ENCODE measurements around the gene NRXN2. TPM values are rescaled to one million over a fixed set of nuclear protein-coding genes. Genes with fewer than 3 reads are reported as not detected.
A peak's percentile ranks its signal among the peaks of the same experiment; 100 is the strongest.

Gene NRXN2
- total RNA-seq, 2 experiments from 2014 or later, result 0.08 TPM; not detected in 1

DNA sequence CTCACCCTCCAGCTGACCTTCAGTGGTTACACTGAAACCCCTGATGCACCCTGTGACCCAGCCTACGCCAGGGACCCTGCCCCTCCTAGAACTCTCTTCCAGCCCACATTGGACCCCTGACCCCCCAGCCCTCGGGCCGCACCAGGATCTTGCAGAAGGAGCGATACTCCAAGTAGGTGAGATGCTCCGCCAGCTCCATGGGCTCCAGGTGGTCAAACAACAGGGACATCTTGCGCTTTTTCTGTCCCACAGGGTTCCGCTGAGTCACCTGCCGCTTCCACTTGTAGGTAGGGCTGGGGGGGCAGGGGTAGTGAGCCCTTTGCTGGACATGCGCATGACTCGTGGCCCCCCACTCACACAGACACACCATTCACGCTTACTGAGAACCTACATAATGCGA lies 16.9 kb upstream of the NRXN2 start:
- POLR2A ChIA-PET, result interaction anchor here (10.4 to 15.7 kb wide), 2 partner anchors 23 to 35 kb away, joined by 197 to 435 read pairs; partner anchors contain the start of genes PYGM and SF1

DNA sequence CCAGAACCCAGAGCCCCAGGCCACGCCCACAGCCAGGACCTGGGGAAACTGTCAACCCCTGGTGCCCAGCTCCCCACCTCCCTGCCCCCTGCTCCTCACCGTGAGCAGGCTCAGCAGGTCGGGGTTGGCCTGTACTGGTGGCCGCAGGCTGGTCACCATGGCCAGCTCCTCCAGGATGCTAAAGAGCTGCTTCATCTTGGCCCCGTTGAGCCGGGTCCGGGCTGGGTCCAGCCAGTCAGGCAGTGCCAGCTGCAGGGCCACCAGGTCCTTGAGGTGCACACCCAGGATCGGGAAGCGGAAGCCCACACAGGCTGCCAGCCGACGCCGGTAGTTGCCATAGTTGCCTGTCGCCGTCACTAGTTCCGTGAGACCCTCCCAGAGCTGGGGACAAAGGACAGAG lies 13.7 kb upstream of the NRXN2 start:
- Mint-ChIP-seq H3K36me3 (ENCODE audit: low read depth) (peaks cover 66% of the 10 kb centered on the region), H3K9me3 (no peaks in the 10 kb centered on the region), H3K4me1 (peaks cover 26% of the 10 kb centered on the region), H3K27ac (no peak overlapping the region), H3K4me3 (no peak overlapping the region), H3K27me3 (no peaks in the 10 kb centered on the region)
- POLR2A ChIA-PET, result interaction anchor here (0.8 to 1.0 kb wide), 2 partner anchors 7 to 33 kb away, joined by 3 to 4 read pairs; partner anchors contain the start of gene RASGRP2
- CTCF ChIA-PET, result no interaction called here
- DNase-seq, result no peak

More for the DNA sequence above, 16.9 kb upstream of the NRXN2 start:
- CTCF ChIA-PET, result interaction anchor here (9.8 kb wide), 1 partner anchor 21 kb away, joined by 132 read pairs; the partner anchor contains the start of gene PYGM
- no peak overlapping the region for H3K27ac Mint-ChIP-seq
- peaks cover 57% of the 10 kb centered on the region for H3K36me3 Mint-ChIP-seq (ENCODE audit: low read depth)
- H3K4me3 Mint-ChIP-seq, result no peak overlapping the region
- no peaks in the 10 kb centered on the region for H3K9me3 Mint-ChIP-seq
- peaks cover 31% of the 10 kb centered on the region for H3K4me1 Mint-ChIP-seq
- no peak for DNase-seq
- no peaks in the 10 kb centered on the region for H3K27me3 Mint-ChIP-seq

DNA sequence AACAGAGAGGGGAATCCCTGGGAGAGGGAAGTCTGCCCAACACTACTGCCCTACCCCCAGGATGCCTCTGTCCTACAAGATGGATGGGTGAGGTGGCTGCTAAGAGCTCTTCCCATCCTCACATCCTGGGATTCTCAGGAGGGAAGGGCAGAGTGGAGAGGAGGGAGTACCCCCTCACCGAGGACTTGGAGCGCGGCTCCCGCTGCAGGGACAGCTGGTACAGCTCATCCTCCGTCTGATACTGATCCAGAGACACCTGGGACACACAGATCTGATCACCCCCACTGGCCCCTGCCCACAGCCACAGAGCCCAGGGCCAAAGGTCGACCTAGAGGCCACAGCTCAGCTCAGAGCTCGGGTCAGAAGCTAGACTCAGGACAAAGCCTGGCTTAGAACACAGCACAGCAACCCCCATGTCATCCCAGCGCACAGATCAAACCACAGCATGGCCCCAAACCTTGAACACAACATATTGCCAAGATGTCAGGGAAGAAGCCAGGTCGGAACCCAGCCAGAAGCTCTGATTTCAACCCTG lies 12.8 kb upstream of the NRXN2 start:
- no peak overlapping the region for H3K27ac Mint-ChIP-seq
- POLR2A ChIA-PET, result interaction anchor here (0.8 to 1.2 kb wide), 3 partner anchors 8 to 34 kb away, joined by 3 to 4 read pairs (median 4); partner anchors contain the start of gene RASGRP2

DNA sequence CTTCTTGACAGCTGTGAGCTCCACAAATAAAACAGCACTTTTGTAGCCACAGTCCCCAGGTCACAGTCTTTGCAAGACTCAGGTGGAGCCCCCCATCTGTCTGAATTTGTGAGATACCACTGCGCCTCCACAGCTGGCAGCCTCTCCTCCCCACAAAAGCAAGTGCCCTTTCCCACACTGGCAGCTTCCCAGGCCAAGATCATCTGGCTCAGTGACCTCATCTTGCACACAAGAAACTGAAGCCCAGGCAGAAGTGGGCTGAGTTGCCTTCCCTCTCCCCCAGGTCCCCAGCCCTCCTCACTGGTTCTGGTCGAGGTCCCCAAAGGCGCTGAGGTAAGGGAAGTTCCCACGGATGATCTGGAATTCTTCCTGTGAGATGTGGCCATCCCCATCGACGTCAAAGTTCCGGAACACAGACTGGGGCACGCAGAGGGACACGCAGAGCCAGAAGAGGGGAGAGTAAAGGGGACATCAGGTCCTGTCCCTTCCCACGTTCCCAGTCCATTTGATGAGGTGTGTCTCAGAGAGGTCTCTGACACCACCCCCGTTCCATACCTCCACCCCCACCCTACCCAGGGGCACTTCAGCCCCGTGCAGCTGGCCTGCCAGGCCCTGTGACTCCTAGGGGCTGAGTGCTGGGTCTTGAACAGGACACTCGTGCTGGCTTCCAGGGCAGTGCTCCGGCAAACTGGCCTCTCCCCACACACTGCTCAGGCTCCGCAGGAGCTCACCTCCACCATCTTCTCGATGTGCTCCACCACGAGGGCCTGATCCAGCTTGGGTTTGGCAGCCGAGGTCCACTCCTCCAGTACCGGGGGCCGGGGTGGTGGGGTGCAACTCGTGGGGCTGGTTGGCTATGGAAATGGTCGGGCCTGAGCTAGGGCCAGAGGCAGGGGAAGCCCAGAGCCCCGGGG lies 12.1 kb upstream of the NRXN2 start:
- ChIA-PET CTCF (interaction anchor here (0.5 to 1.2 kb wide), 3 partner anchors 7 to 46 kb away, joined by 3 to 5 read pairs (median 4); no protein-coding TSS in a partner anchor), POLR2A (interaction anchor here (0.9 to 1.2 kb wide), 2 partner anchors 11 to 40 kb away, joined by 3 to 4 read pairs; no protein-coding TSS in a partner anchor)
- no peaks in the 10 kb centered on the region for H3K27me3 Mint-ChIP-seq
- peaks cover 11% of the 10 kb centered on the region for H3K4me1 Mint-ChIP-seq
- H3K36me3 Mint-ChIP-seq (ENCODE audit: low read depth), result peaks cover 67% of the 10 kb centered on the region
- no peak overlapping the region for H3K4me3 Mint-ChIP-seq
- H3K9me3 Mint-ChIP-seq, result no peaks in the 10 kb centered on the region
- no peak overlapping the region for H3K27ac Mint-ChIP-seq
- DNase-seq, result no peak

More for the DNA sequence above, 12.8 kb upstream of the NRXN2 start:
- H3K4me3 Mint-ChIP-seq, result no peak overlapping the region
- H3K4me1 Mint-ChIP-seq, result peaks cover 17% of the 10 kb centered on the region
- DNase-seq, result no peak
- no peaks in the 10 kb centered on the region for H3K9me3 Mint-ChIP-seq
- H3K27me3 Mint-ChIP-seq, result no peaks in the 10 kb centered on the region
- CTCF ChIA-PET, result interaction anchor here (1.2 kb wide), 1 partner anchor 47 kb away, joined by 5 read pairs; no protein-coding TSS in a partner anchor
- peaks cover 67% of the 10 kb centered on the region for H3K36me3 Mint-ChIP-seq (ENCODE audit: low read depth)

DNA sequence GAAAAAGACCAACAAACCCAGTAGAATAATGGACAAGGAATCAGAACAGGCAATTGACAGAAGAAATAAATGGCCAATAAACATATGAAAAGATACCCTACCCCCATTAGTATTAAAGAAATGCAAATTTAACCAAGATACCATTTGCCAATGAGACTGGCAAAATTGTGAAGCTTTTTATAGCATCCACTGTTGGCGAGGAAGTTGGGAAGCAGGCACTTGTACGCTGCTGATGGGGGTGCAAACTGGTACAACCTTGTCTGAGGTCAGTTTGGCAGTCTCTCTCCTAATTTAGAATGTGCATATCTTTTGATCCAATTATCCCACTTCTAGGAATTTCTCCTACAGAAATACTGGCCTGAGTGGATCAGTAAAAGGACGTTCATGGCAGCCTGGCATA lies 8.6 kb upstream of the NRXN2 start:
- no peaks in the 10 kb centered on the region for H3K9me3 Mint-ChIP-seq
- POLR2A ChIA-PET, result no interaction called here
- DNase-seq, result no peak
- H3K36me3 Mint-ChIP-seq (ENCODE audit: low read depth), result peaks cover 68% of the 10 kb centered on the region
- no peak overlapping the region for H3K4me3 Mint-ChIP-seq
- no peak overlapping the region for H3K27ac Mint-ChIP-seq
- H3K4me1 Mint-ChIP-seq, result peaks cover 11% of the 10 kb centered on the region
- CTCF ChIA-PET, result no interaction called here
- H3K27me3 Mint-ChIP-seq, result no peaks in the 10 kb centered on the region

DNA sequence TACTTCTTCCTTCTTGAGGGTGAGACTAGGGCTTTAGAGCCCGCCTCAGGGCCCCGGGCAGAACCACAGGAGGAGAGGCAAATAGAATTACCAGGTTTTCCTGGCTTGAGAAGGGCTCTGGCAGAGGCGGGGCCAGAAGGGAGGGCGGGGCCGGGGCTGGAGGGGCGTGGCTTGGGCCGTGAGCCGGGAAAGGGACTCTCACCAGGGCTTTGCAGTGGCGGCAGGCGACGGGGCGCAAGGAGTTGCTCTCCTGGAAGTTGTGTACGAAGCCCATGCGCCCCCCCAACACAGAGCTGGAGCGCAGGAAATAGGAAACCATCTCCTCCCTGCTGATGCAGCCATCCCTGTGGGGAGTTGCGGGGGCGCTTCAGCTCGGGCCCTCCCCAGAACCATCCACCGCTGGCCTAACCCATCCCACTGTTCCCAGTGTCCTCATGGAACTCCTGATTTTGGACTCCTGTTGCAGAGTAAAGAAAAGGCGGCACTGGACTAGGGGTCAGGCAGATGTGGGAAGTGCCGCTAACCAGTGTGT lies 6.9 kb upstream of the NRXN2 start:
- Mint-ChIP-seq H3K27ac (no peak overlapping the region), H3K27me3 (no peaks in the 10 kb centered on the region), H3K4me3 (no peak overlapping the region), H3K9me3 (no peaks in the 10 kb centered on the region), H3K36me3 (ENCODE audit: low read depth) (peaks cover 57% of the 10 kb centered on the region), H3K4me1 (peaks cover 11% of the 10 kb centered on the region)
- ChIA-PET CTCF (no interaction called here), POLR2A (no interaction called here)
- no peak for DNase-seq

DNA sequence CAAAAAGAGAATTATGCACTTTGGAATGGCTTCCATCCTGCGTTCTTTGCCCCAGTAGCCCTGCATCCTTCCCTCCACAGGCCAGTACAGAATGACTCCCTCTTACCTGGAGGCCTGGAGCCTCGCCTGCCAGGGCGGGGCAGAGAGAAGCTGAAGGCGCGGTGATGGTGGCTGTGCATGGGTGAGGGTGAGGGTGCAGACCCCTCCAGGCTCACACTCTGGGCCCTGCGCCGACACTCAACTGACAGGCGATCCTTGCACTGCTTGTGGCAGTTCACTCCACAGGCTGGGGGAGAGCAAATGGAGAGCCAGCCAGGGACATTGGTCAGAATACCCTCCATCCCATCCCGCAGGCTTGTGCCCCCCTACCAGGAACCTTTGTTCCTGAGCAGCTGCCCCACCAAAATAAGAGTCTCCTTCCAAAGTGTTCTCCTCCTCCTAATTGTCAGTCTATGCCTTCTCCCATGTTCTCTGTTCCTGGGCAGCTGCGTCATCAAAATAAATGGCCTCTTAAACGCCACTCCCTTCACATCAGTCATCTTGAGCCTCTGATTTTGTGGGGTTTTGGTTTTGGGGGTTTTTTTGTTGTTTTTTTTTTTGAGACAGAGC lies 5.9 kb upstream of the NRXN2 start:
- no peaks in the 10 kb centered on the region for H3K9me3 Mint-ChIP-seq
- no peak overlapping the region for H3K27ac Mint-ChIP-seq
- ChIA-PET POLR2A (no interaction called here), CTCF (no interaction called here)
- DNase-seq, result no peak
- no peak overlapping the region for H3K4me3 Mint-ChIP-seq
- peaks cover 11% of the 10 kb centered on the region for H3K4me1 Mint-ChIP-seq
- peaks cover 50% of the 10 kb centered on the region for H3K36me3 Mint-ChIP-seq (ENCODE audit: low read depth)
- H3K27me3 Mint-ChIP-seq, result no peaks in the 10 kb centered on the region

DNA sequence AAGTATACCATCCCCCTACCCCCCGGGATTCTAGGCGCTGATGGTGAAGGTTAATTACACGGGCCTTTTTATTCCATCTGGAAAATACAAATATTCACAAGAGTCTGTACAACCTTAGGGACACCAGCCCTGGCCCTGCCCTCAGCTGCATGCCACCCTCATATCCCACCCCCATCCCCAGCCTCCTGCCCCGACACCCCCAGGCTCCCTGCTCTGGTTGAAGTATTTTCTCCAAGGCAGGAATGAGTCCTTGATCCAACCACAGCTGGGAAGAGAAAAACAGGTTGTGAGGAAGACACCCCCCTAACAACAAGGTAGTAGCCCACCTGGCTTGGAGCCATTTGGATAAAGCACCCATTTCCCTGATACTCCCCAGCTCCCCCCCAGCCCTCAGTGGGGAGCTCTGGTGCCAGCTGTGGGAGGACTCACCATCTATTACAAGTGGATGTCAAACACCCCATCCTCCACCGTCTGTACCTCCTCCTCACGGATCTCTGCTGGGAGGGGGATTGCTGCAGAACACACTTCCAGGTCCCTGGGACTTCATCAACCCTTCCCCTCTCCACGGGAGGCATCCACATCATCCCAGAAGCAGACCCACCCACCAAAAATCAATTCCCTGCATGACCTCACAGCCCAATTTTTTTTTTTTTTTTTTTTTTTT lies 4.0 kb upstream of the NRXN2 start:
- Mint-ChIP-seq H3K4me1 (peaks cover 10% of the 10 kb centered on the region), H3K36me3 (ENCODE audit: low read depth) (peaks cover 43% of the 10 kb centered on the region), H3K27ac (no peak overlapping the region), H3K27me3 (peaks cover 5% of the 10 kb centered on the region), H3K4me3 (no peak overlapping the region), H3K9me3 (no peaks in the 10 kb centered on the region)
- DNase-seq, result no peak
- ChIA-PET CTCF (no interaction called here), POLR2A (interaction anchor here (1.1 kb wide), 2 partner anchors 18 to 36 kb away, joined by 3 read pairs; no protein-coding TSS in a partner anchor)

DNA sequence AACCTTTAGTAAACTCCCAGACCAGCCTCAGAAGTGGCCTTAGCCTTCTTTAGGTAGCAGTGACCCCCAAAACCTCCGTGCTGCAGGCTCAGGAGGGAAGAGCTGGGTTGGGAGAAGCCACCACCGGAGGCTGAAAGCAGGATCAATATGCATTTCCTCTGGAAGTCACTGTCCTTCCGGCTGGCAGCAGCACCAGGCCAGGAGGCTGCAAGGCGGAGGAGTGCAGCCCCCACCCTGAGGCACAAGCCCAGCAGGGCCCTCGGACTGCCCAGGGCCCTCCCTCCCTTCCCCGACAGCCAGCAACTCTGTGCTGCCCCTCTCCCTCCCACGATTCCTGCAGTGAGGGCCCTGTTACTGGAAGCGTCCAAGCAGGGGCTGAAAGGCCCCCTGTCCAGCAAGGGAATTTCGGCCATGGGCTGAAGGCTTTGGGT lies 3.2 kb upstream of the NRXN2 start:
- DNase-seq, result no peak
- Mint-ChIP-seq H3K9me3 (no peaks in the 10 kb centered on the region), H3K4me1 (peaks cover 10% of the 10 kb centered on the region), H3K36me3 (ENCODE audit: low read depth) (peaks cover 35% of the 10 kb centered on the region), H3K4me3 (no peak overlapping the region), H3K27ac (no peak overlapping the region), H3K27me3 (peaks cover 13% of the 10 kb centered on the region)
- POLR2A ChIA-PET, result interaction anchor here (1.1 kb wide), 2 partner anchors 19 to 37 kb away, joined by 3 read pairs; no protein-coding TSS in a partner anchor
- CTCF ChIA-PET, result no interaction called here

DNA sequence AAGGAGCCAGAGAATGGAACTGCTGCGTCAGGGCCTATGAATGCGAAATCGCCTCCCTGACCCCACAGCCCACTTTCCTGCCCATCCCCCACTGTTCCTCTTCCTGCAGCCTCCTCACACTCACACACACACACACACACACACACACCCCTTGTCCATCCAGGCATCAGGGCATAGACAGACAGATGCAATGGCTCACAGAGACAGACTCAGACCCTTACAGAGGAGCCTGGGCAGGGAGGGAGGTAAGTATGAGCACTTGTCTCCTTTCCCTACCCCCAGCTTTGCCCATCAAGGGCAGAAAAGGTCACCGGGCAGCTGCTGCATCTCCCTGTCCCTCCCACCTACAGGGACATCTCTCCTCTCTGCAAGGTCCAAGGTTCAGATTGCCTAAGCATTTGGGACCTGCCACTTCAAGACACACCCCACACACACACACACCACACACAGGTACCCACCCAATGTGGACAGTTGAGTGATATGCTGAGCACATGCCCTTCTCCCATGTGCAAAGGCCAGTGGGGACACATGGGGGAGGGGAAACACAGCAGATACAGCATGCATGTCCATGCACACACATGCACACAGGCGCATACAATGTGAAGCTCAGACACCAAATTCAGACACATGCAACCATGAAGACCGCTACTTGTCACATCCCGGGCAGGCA lies 2.0 kb upstream of the NRXN2 start:
- DNase-seq, result no peak
- Mint-ChIP-seq H3K4me1 (peaks cover 10% of the 10 kb centered on the region), H3K27me3 (peaks cover 25% of the 10 kb centered on the region), H3K36me3 (ENCODE audit: low read depth) (peaks cover 27% of the 10 kb centered on the region), H3K4me3 (no peak overlapping the region), H3K9me3 (no peaks in the 10 kb centered on the region), H3K27ac (no peak overlapping the region)
- CTCF ChIA-PET, result no interaction called here
- POLR2A ChIA-PET, result interaction anchor here (0.7 kb wide), 1 partner anchor 20 kb away, joined by 3 read pairs; no protein-coding TSS in a partner anchor

DNA sequence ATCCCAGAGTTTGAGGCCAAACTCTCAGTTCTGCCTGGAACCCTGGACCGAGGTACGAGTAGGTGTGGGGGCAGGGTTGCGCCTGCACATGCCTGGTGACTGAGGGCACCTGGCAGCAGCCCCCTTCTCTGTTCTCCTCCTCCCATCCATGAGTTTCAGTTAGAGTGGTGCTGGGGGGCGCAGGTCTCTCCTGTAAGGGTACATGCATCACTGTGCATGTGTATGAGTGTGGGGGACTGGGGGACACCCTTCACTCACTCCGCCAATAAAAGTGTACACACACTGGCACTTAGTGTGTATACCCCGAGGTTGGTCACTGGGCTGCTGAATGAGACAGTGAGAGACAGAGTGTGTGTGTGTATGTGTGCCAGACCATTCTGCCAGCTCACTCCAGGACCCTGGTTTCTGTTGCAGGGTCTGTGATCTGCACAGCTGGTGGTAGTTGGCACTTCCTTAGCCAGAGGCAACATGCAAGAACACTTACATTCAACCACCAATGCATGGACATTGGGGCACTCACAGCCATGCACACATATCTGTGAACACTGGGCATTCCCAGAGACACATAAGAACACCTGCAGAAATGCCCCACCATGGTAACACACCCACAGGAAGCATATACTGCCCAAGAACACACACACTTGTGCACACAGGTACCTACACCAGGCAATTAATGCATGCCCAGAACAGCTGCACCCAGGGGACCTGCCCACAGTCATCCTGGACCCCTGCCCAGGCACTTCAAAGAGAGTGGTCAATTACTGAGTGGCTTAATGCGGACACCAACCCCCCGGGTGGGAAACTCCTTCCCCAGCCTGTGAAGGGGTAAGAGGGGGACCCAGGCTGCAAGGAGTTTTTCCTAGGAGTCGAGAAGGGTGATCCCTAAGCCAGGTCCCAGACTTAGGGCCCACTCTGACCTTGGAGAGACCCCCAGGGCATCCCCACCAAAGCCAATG lies 1.2 kb upstream of the NRXN2 start:
- Mint-ChIP-seq H3K27me3 (peaks cover 31% of the 10 kb centered on the region), H3K9me3 (no peaks in the 10 kb centered on the region), H3K4me1 (peaks cover 10% of the 10 kb centered on the region), H3K4me3 (peak overlapping the region; percentile 60), H3K36me3 (ENCODE audit: low read depth) (peaks cover 20% of the 10 kb centered on the region), H3K27ac (no peak overlapping the region)
- ChIA-PET CTCF (no interaction called here), POLR2A (no interaction called here)
- no peak for DNase-seq

Measured in activated CD4-positive, alpha-beta memory T cell treated with anti-CD3 and anti-CD28 coated beads, Interleukin-2, amount 10 ng/mL, durations not matched to agents 7 days and 5 days (primary cell).